Fibroblast of mammary gland (primary cell): ENCODE results near the gene PPP1R15B.
A peak's percentile ranks its signal among the peaks of the same experiment; 100 is the strongest.

Source experiments
- DNase-seq: peaks from one replicate; pipeline ENCODE4 v3.0.0-alpha.2; 2010; ENCODE audit warnings: low read depth
- H3K4me3 ChIP-seq: 2 replicates; pipeline ENCODE4 v1.5.1; 2011; ENCODE audit warnings: low read depth, mild to moderate bottlenecking, low read length, moderate library complexity; ENCODE audit not compliant: control insufficient read depth
- CTCF ChIP-seq: conservative IDR thresholded peaks from 2 replicates; pipeline ENCODE4 v1.5.1; 2011; ENCODE audit warnings: low read depth, low read length, inconsistent platforms; ENCODE audit not compliant: control insufficient read depth, insufficient read depth

Gene PPP1R15B

GRCh38 chr1:204400882-204401510 lies 10.6 kb downstream of the PPP1R15B start:
- DNase-seq, result no peak
- TF ChIP-seq CTCF, result no peak
- H3K4me3 ChIP-seq, result no peak overlapping the region

DNA sequence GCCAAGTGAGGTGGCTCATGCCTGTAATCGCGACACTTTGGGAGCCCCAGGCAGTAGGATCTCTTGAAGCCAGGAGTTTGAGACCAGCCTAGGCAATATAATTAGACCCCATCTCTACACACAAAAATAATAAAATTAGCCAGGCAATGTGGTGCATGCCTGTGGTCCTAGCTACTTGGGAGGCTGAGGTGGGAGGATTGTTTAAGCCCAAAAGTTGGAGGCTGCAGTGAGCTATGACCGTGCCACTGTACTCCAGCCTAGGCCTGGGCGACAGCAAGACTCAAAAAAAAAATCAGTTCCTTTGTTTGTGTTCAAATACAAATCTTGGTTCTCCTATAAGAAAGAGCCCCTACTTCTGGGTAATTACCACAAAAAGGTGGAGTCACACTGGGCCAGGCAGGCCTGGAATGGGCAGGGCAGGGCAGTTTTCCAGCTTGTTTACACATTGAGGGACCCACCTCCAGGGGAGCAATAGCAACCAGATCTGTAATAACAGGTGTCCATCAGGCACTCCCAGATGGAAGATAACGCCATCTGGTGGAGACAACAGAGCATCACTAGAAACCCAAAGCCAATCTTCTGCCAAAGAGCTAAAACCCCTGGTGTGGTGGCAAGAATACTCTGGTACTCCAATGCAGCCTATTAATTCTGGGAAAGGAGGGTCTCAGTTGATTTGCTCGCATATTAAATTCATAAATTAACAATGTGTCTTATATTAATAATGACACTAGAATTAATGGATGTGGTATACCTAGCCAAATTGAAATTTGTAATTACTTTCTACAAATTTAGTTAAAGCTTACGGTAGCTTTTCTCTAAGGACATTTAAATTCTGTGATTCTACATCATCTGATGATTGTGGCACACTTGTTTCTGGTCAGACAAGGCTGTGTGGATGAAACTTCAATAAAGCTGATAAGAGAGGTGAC lies 13.2 kb downstream of the PPP1R15B start:
- H3K4me3 ChIP-seq, result no peak overlapping the region
- peak; percentile 85 for TF ChIP-seq CTCF
- peak; percentile 72 for DNase-seq

DNA sequence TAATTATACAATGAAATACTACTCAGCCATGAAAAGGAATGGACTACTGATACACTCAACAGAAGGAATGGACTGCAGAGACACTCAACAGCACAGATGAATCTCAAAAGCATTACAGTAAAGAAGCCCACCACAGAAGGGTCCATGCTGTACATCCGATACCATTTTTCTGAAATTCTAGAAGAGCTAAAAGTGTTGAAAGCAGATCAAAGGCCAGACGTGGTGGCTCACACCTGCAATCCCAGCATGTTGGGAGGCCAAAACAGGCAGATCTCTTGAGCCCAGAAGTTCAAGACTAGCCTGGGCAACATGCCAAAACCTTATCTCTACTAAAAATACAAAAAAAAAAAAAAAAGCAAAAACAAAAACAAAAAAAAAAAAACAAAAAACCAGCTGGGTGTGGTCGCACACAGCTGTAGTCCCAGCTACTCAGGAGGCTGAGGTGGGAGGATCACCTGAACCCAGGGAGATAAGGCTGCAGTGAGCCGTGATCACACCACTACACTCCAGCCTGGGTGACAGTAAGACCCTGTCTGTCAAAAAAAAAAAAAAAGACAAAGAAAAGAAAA lies 15.5 kb downstream of the PPP1R15B start:
- no peak for TF ChIP-seq CTCF
- no peak overlapping the region for H3K4me3 ChIP-seq
- DNase-seq, result no peak

DNA sequence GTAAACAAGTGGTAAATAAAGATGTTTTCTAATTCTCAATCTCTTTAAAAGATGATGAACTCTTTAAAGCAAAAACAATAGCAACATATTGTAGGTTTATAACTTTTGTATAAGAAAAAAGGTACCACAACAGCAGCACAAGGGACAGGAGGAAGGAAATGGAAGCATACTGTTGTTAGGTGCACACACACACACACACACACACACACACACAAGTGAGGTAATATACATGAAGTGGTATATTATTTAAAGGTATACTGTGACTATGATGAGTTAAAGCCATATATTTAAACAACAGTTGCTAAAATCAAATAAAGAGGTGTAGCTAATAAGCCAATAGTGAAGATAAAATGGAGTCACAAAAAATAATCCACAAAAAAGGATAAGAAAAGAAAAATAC lies 20.0 kb downstream of the PPP1R15B start:
- TF ChIP-seq CTCF, result no peak
- H3K4me3 ChIP-seq, result no peak overlapping the region
- no peak for DNase-seq

GRCh38 chr1:204390751-204391466 lies 20.7 kb downstream of the PPP1R15B start:
- no peak for DNase-seq
- H3K4me3 ChIP-seq, result no peak overlapping the region
- no peak for TF ChIP-seq CTCF

DNA sequence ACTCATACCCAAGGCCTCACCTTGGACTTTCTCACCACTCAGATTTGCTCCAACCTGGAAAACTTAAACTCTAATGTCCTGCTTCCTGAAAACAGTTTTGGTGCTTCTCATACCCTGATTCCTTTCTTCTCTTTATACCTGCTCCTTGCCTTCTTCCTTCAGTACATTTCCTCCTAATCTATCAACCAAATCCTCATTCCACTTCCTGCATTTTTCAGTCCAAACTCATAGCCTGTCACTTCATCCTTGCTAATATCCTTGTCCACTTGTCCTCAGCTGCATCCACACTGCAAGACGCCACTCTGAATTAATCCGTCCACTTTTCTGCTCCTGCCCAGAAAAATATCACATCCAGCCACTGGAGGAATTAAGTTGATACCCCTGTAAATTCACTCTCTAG lies 25.9 kb downstream of the PPP1R15B start:
- DNase-seq, result no peak
- no peak for TF ChIP-seq CTCF
- no peak overlapping the region for H3K4me3 ChIP-seq
